Lower lobe of right lung (tissue), 2 donors: ENCODE measurements around the gene MON1A. TPM values are rescaled to one million over a fixed set of nuclear protein-coding genes. Genes with fewer than 3 reads are reported as not detected.
A peak's percentile ranks its signal among the peaks of the same experiment; 100 is the strongest.
"Not testable (repeated sequence)": the region's sequence is repeated elsewhere in the genome, so short reads cannot be mapped to it uniquely, and the experiment has no call there.

Experiments used
- ATAC-seq, 2 donors: fragments of 200-7000 bp; cut with Tn5 transposase; one replicate each; pipeline ENCODE4 v1.9.1; 2020 to 2022; ENCODE audit warnings: mild to moderate bottlenecking in 2 of 2, moderate library complexity in 2 of 2
- DNase-seq: peaks from one replicate; pipeline ENCODE4 v3.0.0-alpha.2; 2020
- H3K27ac ChIP-seq: fragments of 200-600 bp; one replicate; pipeline ENCODE4 v1.8.0; 2022
- H3K27me3 ChIP-seq: fragments of 200-600 bp; one replicate; pipeline ENCODE4 v1.8.0; 2022; ENCODE audit warnings: low read depth
- H3K36me3 ChIP-seq: fragments of 200-600 bp; one replicate; pipeline ENCODE4 v1.8.0; 2022; ENCODE audit warnings: mild to moderate bottlenecking
- H3K4me1 ChIP-seq: fragments of 200-600 bp; one replicate; pipeline ENCODE4 v1.8.0; 2022
- H3K4me3 ChIP-seq: fragments of 200-600 bp; one replicate; pipeline ENCODE4 v1.8.0; 2022; ENCODE audit warnings: mild to moderate bottlenecking
- H3K9me3 ChIP-seq: fragments of 200-600 bp; one replicate; pipeline ENCODE4 v1.8.0; 2022
- CTCF ChIP-seq: fragments of 200-600 bp; IDR thresholded peaks from one replicate; pipeline ENCODE4 v1.8.0; 2022; ENCODE audit warnings: antibody characterized with exemption, mild to moderate bottlenecking
- intact Hi-C: fragments of 100-400 bp; cut with DNase I; formaldehyde crosslinking; loops from one replicate; pipeline ENCODE4 v1.11.0; 2022
- total RNA-seq: library from RNA; stranded (reverse); fragmentation: NEBNext Ultra II Directional; extraction: Animal tissue kit (Norgen Biotek cat#: 25700); gene quantifications from one replicate; pipeline ENCODE4 v1.2.1, GENCODE V29; 2021
- donor health status: DM: no; HTN: yes; CAD: no; lungs with severe emphysema.

The MON1A gene
- total RNA-seq, 1 donor from 2014 or later, result 9.7 TPM

DNA sequence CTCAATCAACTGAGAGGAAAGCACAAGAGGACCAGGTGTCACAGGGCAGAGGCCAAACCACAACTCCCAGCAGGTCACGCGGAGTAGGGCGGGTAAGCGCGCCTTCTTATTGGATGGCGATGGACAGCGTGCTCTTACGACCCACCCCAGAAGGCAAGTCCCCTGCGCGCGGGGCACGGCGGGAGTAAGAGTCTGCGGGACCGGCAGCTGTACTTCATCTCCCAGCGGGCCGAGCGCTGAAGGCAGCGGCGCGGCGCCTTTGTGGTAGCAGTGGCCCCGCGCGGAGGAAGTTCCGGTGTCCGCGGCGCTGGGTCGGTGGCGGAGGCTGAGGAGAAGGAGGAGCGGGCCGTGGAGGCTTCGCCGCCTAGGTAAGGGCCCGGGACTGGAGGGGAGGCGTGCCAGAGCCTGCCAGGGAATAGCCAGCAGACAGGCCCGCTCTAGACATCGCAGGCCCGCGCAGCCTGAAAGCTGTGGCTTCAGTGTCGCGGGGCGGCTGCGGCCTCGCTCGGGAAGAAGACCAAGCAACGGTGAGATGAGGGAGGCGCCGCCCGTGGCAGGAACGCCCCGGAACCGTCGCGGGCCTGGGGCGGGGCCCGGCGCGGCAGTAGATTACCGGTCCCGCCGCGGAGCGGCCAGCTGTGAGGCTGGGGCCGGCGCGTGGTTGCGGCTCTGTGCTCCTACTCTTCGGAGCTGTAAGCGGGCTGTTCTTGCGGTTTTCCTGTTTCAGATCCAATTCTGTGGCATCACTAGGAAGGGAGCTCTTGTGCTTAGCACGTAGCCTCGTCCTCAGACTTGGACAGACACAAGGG is 10.5 kb upstream of the MON1A start, which contains the start of gene RBM6:
Gene RBM6, plus strand, starts transcription at position 293 of the 809 bp plus-strand sequence. CDS start 22,492 bp downstream, outside the sequence.
- intact Hi-C loops, result no loop called here
- Histone ChIP-seq H3K27me3 (no peaks in the 10 kb centered on the region), H3K4me3 (peak within 1 kb of the TSS; percentile 77), H3K27ac (peak within 1 kb of the TSS; percentile 97), H3K4me1 (peaks cover 25% of the 10 kb centered on the region), H3K9me3 (no peaks in the 10 kb centered on the region), H3K36me3 (no peaks in the 10 kb centered on the region)
- TF ChIP-seq CTCF, result no peak
- ATAC-seq (peak; percentile 99), DNase-seq (peak; percentile 99)

- no peak for ATAC-seq
- no peak for TF ChIP-seq CTCF
- peaks cover 15% of the 10 kb centered on the region for H3K4me1 ChIP-seq
- H3K27ac ChIP-seq, result no peak overlapping the region
- no peak for DNase-seq
- H3K9me3 ChIP-seq, result no peaks in the 10 kb centered on the region
- intact Hi-C loops, result no loop called here
- H3K4me3 ChIP-seq, result no peak overlapping the region
- H3K27me3 ChIP-seq, result no peaks in the 10 kb centered on the region
- no peaks in the 10 kb centered on the region for H3K36me3 ChIP-seq
These were observed 7.5 kb upstream of the MON1A start for GRCh38 chr3:49937090-49937489.

- H3K9me3 ChIP-seq, H3K4me3 ChIP-seq, ATAC-seq, H3K36me3 ChIP-seq, intact Hi-C loops, DNase-seq, H3K27ac ChIP-seq, H3K27me3 ChIP-seq: not testable (repeated sequence)
- peaks cover 25% of the 10 kb centered on the region for H3K4me1 ChIP-seq
These were observed 2.7 kb upstream of the MON1A start for GRCh38 chr3:49932281-49932680.

DNA sequence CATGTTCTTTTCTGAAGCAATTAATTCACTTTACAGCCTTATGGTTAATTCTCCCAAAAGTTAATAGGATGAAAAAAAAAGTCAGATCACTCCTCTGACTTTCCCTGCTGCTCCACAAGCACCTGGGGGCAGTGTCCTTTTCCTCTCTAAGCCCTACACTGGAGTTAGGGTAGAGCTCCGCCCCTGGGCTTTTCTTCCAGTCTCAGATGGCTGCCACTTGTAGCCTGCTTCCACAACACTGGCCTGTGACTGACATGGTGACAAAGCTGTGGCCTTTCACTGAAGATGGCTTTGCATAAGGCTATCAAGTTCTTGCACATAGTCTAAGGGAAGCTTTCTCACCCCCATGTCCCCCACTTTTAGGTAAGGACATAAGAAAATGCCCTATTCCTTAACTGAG is 1.3 kb upstream of the MON1A start:
- Histone ChIP-seq H3K9me3 (no peaks in the 10 kb centered on the region), H3K27ac (no peak overlapping the region), H3K36me3 (no peaks in the 10 kb centered on the region), H3K27me3 (no peaks in the 10 kb centered on the region), H3K4me3 (no peak overlapping the region), H3K4me1 (peaks cover 25% of the 10 kb centered on the region)
- intact Hi-C loops, result no loop called here
- DNase-seq (no peak), ATAC-seq (no peak)
- no peak for TF ChIP-seq CTCF

DNA sequence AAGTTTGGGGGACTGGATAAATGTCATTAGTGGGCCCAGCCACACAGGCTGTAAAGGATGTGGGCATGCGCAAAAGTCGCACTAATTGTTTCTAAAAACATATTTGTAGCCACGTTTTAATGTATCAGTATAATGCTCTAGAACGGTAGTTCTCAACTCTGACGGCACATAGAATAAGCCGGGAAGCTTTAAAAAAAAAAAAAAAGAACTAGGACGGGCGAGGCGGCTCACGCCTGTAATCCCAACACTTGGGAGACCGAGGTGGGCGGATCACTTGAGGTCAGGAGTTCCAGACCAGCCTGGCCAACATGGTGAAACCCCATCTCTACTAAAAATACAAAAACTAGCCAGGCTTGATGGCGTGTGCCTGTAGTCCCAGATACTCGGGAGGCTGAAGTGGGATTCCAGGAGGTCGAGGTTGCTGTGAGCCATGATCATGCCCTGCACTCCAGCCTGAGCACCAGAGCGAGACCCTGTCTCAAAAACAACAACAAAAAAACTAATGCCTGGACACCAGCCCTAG is 618 bp upstream of the MON1A start:
- DNase-seq (no peak), ATAC-seq (peak in 1 of 2 donors; percentile 1)
- Histone ChIP-seq H3K36me3 (no peaks in the 10 kb centered on the region), H3K27ac (peak overlapping the region; percentile 85), H3K4me1 (peaks cover 25% of the 10 kb centered on the region), H3K27me3 (no peaks in the 10 kb centered on the region), H3K4me3 (peak overlapping the region; percentile 88), H3K9me3 (no peaks in the 10 kb centered on the region)
- TF ChIP-seq CTCF, result no peak
- intact Hi-C loops, result no loop called here

DNA sequence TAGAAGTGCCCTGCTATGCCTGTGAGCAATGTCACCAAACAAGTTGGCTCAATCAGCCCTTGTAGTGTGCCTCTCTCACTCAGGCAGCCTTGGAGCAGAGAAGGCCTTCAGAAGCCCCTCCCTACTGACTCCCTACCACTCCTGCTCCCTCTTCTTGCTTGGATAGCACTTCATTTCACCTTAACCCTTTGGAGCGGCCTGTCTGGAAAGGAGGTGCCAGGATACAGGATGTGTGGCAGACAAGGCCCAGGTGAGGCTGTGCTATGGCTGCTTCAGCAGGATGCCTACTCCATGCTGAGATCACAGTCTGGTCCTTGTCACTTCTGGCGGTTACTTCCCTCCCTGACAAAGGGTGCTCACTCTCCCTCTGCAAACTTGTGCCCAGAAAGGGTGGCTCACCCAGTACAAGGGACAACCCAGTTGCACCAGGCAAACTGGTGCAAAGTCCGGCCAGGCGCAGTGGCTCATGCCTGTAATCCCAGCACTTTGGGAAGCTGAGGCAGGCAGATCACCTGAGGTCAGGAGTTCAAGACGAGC is 1.1 kb downstream of the MON1A start:
- Histone ChIP-seq H3K9me3 (no peaks in the 10 kb centered on the region), H3K27me3 (no peaks in the 10 kb centered on the region), H3K36me3 (no peaks in the 10 kb centered on the region), H3K4me3 (peak overlapping the region; percentile 88), H3K27ac (peak overlapping the region; percentile 33), H3K4me1 (peaks cover 25% of the 10 kb centered on the region)
- TF ChIP-seq CTCF, result no peak
- DNase-seq, result no peak
- peak; percentile 30 to 33 for ATAC-seq
- intact Hi-C loops, result no loop called here
